OCI-LY7 (cell line): ENCODE data around the gene TRIM56. TPM values are rescaled to one million over a fixed set of nuclear protein-coding genes. Genes with fewer than 3 reads are reported as not detected.

Experiments
- BruUV-seq: library from RNA; stranded (reverse); fragments of 400-500 nt; replicated peaks from 2 replicates; lab custom pipeline; 2021; lab: Mats Ljungman, UMichigan
- CTCF ChIA-PET: fragments of 300-600 bp; sonication (Branson Sonifier 250); formaldehyde crosslinking; loops from one replicate; lab custom pipeline; 2022; ENCODE audit warnings: antibody characterized with exemption; ENCODE audit not compliant: unreplicated experiment; lab: Charles Lee
- POLR2A ChIA-PET: fragments of 300-600 bp; sonication (Branson Sonifier 250); formaldehyde crosslinking; loops from one replicate; lab custom pipeline; 2022; ENCODE audit warnings: antibody characterized with exemption; lab: Charles Lee
- DNase-seq: peaks from one replicate; pipeline ENCODE4 v3.0.0-alpha.2; 2015; ENCODE audit warnings: low spot score
- H2AFZ ChIP-seq: fragments of 200-600 bp; sonication (generic), shearing (Covaris generic); 2 replicates; pipeline ENCODE4 v1.6.1; 2014; ENCODE audit warnings: mild to moderate bottlenecking, antibody characterized with exemption, low read length, moderate library complexity
- H3K27ac ChIP-seq: fragments of 200-600 bp; sonication (generic); 2 replicates; pipeline ENCODE4 v1.5.1; 2014; ENCODE audit warnings: mixed run types, low read depth, mild to moderate bottlenecking, moderate library complexity, low read length, inconsistent platforms; ENCODE audit not compliant: poor library complexity, severe bottlenecking
- H3K36me3 ChIP-seq: fragments of 200-600 bp; sonication (generic); 2 replicates; pipeline ENCODE4 v1.6.1; 2014; ENCODE audit warnings: mild to moderate bottlenecking, antibody characterized with exemption, low read length, moderate library complexity, mixed read lengths; ENCODE audit not compliant: insufficient read depth
- H3K4me1 ChIP-seq: fragments of 200-600 bp; sonication (generic); 2 replicates; pipeline ENCODE4 v1.5.1; 2014; ENCODE audit warnings: mild to moderate bottlenecking, low read length; ENCODE audit not compliant: insufficient read depth, poor library complexity, severe bottlenecking
- H3K4me2 ChIP-seq: fragments of 200-600 bp; sonication (generic); 2 replicates; pipeline ENCODE4 v1.6.1; 2014; ENCODE audit warnings: mild to moderate bottlenecking, low read length
- H3K4me3 ChIP-seq: fragments of 200-600 bp; sonication (generic); 2 replicates; pipeline ENCODE4 v1.5.1; 2014; ENCODE audit warnings: mild to moderate bottlenecking, low read depth, low read length; ENCODE audit not compliant: poor library complexity, severe bottlenecking
- H3K79me2 ChIP-seq: fragments of 200-600 bp; sonication (generic); 2 replicates; pipeline ENCODE4 v1.6.1; 2016; ENCODE audit warnings: low read depth, mild to moderate bottlenecking, low read length, moderate library complexity, mixed read lengths; ENCODE audit not compliant: insufficient read depth
- H3K9me2 ChIP-seq: fragments of 200-600 bp; sonication (generic); 2 replicates; pipeline ENCODE4 v1.6.1; 2016; ENCODE audit warnings: mild to moderate bottlenecking, low read length, mixed read lengths; ENCODE audit not compliant: insufficient read depth
- H3K9me3 ChIP-seq: fragments of 200-600 bp; sonication (generic); 2 replicates; pipeline ENCODE4 v1.6.1; 2014; ENCODE audit warnings: mild to moderate bottlenecking, mixed run types, low read length, mixed read lengths
- H4K20me1 ChIP-seq: fragments of 200-600 bp; sonication (generic); 2 replicates; pipeline ENCODE4 v1.6.1; 2014; ENCODE audit warnings: mild to moderate bottlenecking, antibody characterized with exemption, low read length, moderate library complexity, mixed read lengths; ENCODE audit not compliant: insufficient read depth
- CTCF ChIP-seq: fragments of 200-600 bp; sonication (generic); conservative IDR thresholded peaks from 2 replicates; pipeline ENCODE4 v1.5.1; 2014; ENCODE audit warnings: mild to moderate bottlenecking, antibody characterized with exemption, low read length, moderate library complexity, mixed read lengths
- EZH2phosphoT487 ChIP-seq: fragments of 200-600 bp; sonication (generic); IDR thresholded peaks from 2 replicates; pipeline ENCODE4 v1.6.1; 2018; ENCODE audit warnings: low read depth, borderline replicate concordance, mild to moderate bottlenecking, mixed run types, antibody characterized with exemption, low read length, moderate library complexity, mixed read lengths
- intact Hi-C: fragments of 100-400 bp; cut with micrococcal nuclease; formaldehyde crosslinking; loops from one replicate; pipeline ENCODE4 v1.10.0; 2022; ENCODE audit not compliant: unreplicated experiment
- total RNA-seq, 2 experiments: library from RNA; depleted of rRNA in 1 of 2; stranded (reverse); fragments of >200 nt in 1 of 2; shearing (Covaris generic) in 1 of 2; gene quantifications; 2 replicates each; pipeline ENCODE4 v1.2.3, GENCODE V29; 2014 to 2022

TRIM56 gene
- total RNA-seq, 2 experiments from 2014 or later: 15.6 to 47.3 TPM

DNA sequence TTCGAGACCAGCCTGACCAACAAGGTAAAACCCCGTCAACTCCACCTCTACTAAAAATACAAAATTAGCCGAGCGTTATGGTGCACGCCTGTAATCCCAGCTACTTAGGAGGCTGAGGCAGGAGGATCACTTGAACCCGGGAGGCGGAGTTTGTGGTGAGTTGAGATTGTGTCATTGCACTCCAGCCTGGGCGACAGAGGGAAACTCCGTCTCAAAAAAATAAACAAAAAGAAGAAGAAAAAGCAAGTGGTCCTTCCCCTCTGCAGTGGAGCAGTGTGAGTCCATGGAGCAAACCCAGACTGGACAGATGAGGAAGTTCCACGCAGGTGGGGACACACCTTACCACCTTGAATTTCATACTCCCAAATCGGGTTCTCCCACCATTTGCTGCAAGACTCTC lies 28.6 kb downstream of the TRIM56 start:
- CTCF ChIA-PET: no interaction called here
- intact Hi-C loops: no loop called here
- H3K9me2 ChIP-seq: no peaks in the 10 kb centered on the region
- H2AFZ ChIP-seq: no peak overlapping the region
- no TSS peak for BruUV-seq
- no peaks in the 10 kb centered on the region for H3K36me3 ChIP-seq
- H3K4me1 ChIP-seq: no peaks in the 10 kb centered on the region
- POLR2A ChIA-PET: interaction anchor here (1.1 kb wide), 1 partner anchor 12 kb away, joined by 3 read pairs; no protein-coding TSS in a partner anchor
- no peaks in the 10 kb centered on the region for H3K79me2 ChIP-seq
- no peak overlapping the region for H3K4me2 ChIP-seq
- H4K20me1 ChIP-seq: no peaks in the 10 kb centered on the region
- no peaks in the 10 kb centered on the region for H3K9me3 ChIP-seq
- TF ChIP-seq EZH2phosphoT487: no peak
- no peak for TF ChIP-seq CTCF
- no peak overlapping the region for H3K4me3 ChIP-seq
- no peak overlapping the region for H3K27ac ChIP-seq
- DNase-seq: no peak

- H3K4me1 ChIP-seq: no peaks in the 10 kb centered on the region
- no peak overlapping the region for H3K4me3 ChIP-seq
- H2AFZ ChIP-seq: no peak overlapping the region
- H3K9me3 ChIP-seq: no peaks in the 10 kb centered on the region
- no peaks in the 10 kb centered on the region for H3K36me3 ChIP-seq
- no peak overlapping the region for H3K4me2 ChIP-seq
- ChIA-PET CTCF (no interaction called here), POLR2A (no interaction called here)
- H3K27ac ChIP-seq: no peak overlapping the region
- no peak for DNase-seq
- intact Hi-C loops: no loop called here
- H3K9me2 ChIP-seq: no peaks in the 10 kb centered on the region
- BruUV-seq: no TSS peak
- no peaks in the 10 kb centered on the region for H4K20me1 ChIP-seq
- TF ChIP-seq EZH2phosphoT487 (no peak), CTCF (no peak)
- H3K79me2 ChIP-seq: no peaks in the 10 kb centered on the region
Measured at GRCh38 chr7:101114492-101114891, 29.2 kb downstream of the TRIM56 start.

DNA sequence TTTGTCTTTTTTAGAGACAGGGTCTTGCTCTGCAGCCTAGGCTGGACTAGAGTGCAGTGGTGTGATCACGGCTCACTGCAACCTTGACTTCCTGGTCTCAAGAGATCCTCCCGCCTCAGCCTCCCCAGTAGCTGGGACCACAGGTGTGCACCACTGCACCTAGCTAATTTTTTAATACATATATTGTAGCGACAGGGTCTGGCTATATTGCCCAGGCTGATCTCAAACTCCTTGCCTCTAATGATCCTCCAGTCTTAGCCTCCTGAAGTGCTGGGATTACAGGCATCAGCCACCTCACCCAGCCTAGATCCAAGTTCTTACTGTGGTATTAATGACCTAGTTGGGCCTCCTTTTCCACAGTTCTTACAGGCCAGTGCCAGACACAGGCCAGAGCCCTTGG lies 29.9 kb downstream of the TRIM56 start:
- CTCF ChIA-PET: no interaction called here
- Histone ChIP-seq H3K9me3 (no peaks in the 10 kb centered on the region), H3K4me1 (no peaks in the 10 kb centered on the region), H3K27ac (no peak overlapping the region), H3K9me2 (no peaks in the 10 kb centered on the region), H3K4me2 (no peak overlapping the region), H2AFZ (no peak overlapping the region), H3K79me2 (no peaks in the 10 kb centered on the region), H4K20me1 (no peaks in the 10 kb centered on the region), H3K4me3 (no peak overlapping the region), H3K36me3 (no peaks in the 10 kb centered on the region)
- DNase-seq: no peak
- POLR2A ChIA-PET: no interaction called here
- intact Hi-C loops: no loop called here
- TF ChIP-seq EZH2phosphoT487 (no peak), CTCF (no peak)
- BruUV-seq: no TSS peak
